Right forelimb (tissue), 1 donor: ENCODE results near the gene PCDH20.
"Not testable (repeated sequence)": the region's sequence is repeated elsewhere in the genome, so short reads cannot be mapped to it uniquely, and the experiment has no call there.

Experiments
- DNase-seq: peaks from one replicate; pipeline ENCODE4 v3.0.0-alpha.2; 2018

Gene PCDH20

GRCh38 chr13:61415749-61416148, at the start of gene PCDH20:
TSS of gene PCDH20 (minus strand) at chr13:61415849. CDS start at chr13:61415158, 691 bp downstream.
- no peak for DNase-seq

GRCh38 chr13:61463024-61463423, 47.4 kb upstream of the PCDH20 start:
- DNase-seq, result no peak

- no peak for DNase-seq
Observed at GRCh38 chr13:61453121-61453520, 37.5 kb upstream of the PCDH20 start.

- DNase-seq, result no peak
Observed at GRCh38 chr13:61432029-61432428, 16.4 kb upstream of the PCDH20 start.

- no peak for DNase-seq
Observed at GRCh38 chr13:61423915-61424314, 8.3 kb upstream of the PCDH20 start.

GRCh38 chr13:61417086-61417570, 1.5 kb upstream of the PCDH20 start:
- DNase-seq, result no peak

- peak; percentile 62 for DNase-seq
Observed at GRCh38 chr13:61415058-61415721, 459 bp downstream of the PCDH20 start.

GRCh38 chr13:61414686-61415057, 977 bp downstream of the PCDH20 start:
- DNase-seq, result no peak

- DNase-seq, result peak; percentile 44
Observed at GRCh38 chr13:61413572-61414535, 1.8 kb downstream of the PCDH20 start.

GRCh38 chr13:61410669-61411297, 4.9 kb downstream of the PCDH20 start:
- DNase-seq, result no peak

GRCh38 chr13:61410266-61410665, 5.4 kb downstream of the PCDH20 start:
- no peak for DNase-seq

GRCh38 chr13:61408571-61408970, 7.1 kb downstream of the PCDH20 start:
- DNase-seq, result no peak

- DNase-seq, result no peak
Observed at GRCh38 chr13:61406275-61406674, 9.4 kb downstream of the PCDH20 start.

- no peak for DNase-seq
Observed at GRCh38 chr13:61396121-61396520, 19.5 kb downstream of the PCDH20 start.

GRCh38 chr13:61391426-61391825, 24.2 kb downstream of the PCDH20 start:
- no peak for DNase-seq

- DNase-seq, result no peak
Observed at GRCh38 chr13:61387694-61388093, 28.0 kb downstream of the PCDH20 start.

- DNase-seq, result no peak
Observed at GRCh38 chr13:61383111-61383510, 32.5 kb downstream of the PCDH20 start.

- no peak for DNase-seq
Observed at GRCh38 chr13:61370520-61370919, 45.1 kb downstream of the PCDH20 start.

GRCh38 chr13:61364690-61365089, 51.0 kb downstream of the PCDH20 start:
- DNase-seq, result not testable (repeated sequence)

- DNase-seq, result no peak
Observed at GRCh38 chr13:61362522-61362921, 53.1 kb downstream of the PCDH20 start.
